HG02840 (cell line): ENCODE data around the gene KLF7.
"Not testable (repeated sequence)": the region's sequence is repeated elsewhere in the genome, so short reads cannot be mapped to it uniquely, and the experiment has no call there.

Experiments used
- ATAC-seq: cut with Tn5 transposase; IDR thresholded peaks from one replicate; pipeline ENCODE4 v1.9.1; 2021; ENCODE audit warnings: mild to moderate bottlenecking, moderate library complexity, moderate number of reproducible peaks; ENCODE audit not compliant: unreplicated experiment, low FRiP score

Gene KLF7

GRCh38 chr2:207038299-207038698, 127.4 kb downstream of the KLF7 start:
- ATAC-seq: no peak

- ATAC-seq: no peak
Observed at GRCh38 chr2:207037896-207038295, 127.9 kb downstream of the KLF7 start.

GRCh38 chr2:207037023-207037422, 128.7 kb downstream of the KLF7 start:
- not testable (repeated sequence) for ATAC-seq

- no peak for ATAC-seq
Observed at GRCh38 chr2:207035875-207036274, 129.9 kb downstream of the KLF7 start.

- ATAC-seq: no peak
Observed at GRCh38 chr2:207032490-207032889, 133.3 kb downstream of the KLF7 start.
